ENCODE measurements around the gene ZBTB38.

GRCh38 chr3:141384157-141384556 is 15.9 kb downstream of the ZBTB38 start:
- TF ChIP-seq CTCF (IDR thresholded peaks at IDR 0.05) (no peak), POLR2A (IDR thresholded peaks at IDR 0.05) (no peak)

Measured in thyroid gland (tissue), 4 donors.